Measurements from ENCODE around the gene RBMY1E. TPM values are rescaled to one million over a fixed set of nuclear protein-coding genes. Genes with fewer than 3 reads are reported as not detected.
"Not testable (repeated sequence)": the region's sequence is repeated elsewhere in the genome, so short reads cannot be mapped to it uniquely, and the experiment has no call there.

RBMY1E gene
- not detected in 2 replicates for total RNA-seq (2011; cell fraction: chromatin; rRNA removed; ENCODE audit: low replicate concordance)
- not detected in 2 replicates for total RNA-seq (2011; cell fraction: nucleolus; rRNA removed)
- total RNA-seq (2011; cell fraction: nucleoplasm; rRNA removed) = not detected in 2 replicates
- not detected in 2 replicates for total RNA-seq (2014; rRNA removed)
- total RNA-seq (2014; rRNA removed; fragmentation: Illumina TruSeq; extraction: Trizol) = not detected in 2 replicates
- total RNA-seq (2015; rRNA removed; fragmentation: Illumina TruSeq; extraction: Trizol) = not detected in 2 replicates
- total RNA-seq (2021) = not detected in 2 replicates
- polyA plus RNA-seq (2011; rRNA removed) = not detected in 2 replicates
- not detected in 2 replicates for polyA plus RNA-seq (2011; cell fraction: cytosol; rRNA removed)
- not detected in 2 replicates for polyA plus RNA-seq (2011; cell fraction: nucleus; rRNA removed)
- not detected in 2 replicates for polyA plus RNA-seq (2012)
- polyA plus RNA-seq (2014; fragmentation: Illumina TruSeq; extraction: Trizol) = not detected in 2 replicates
- polyA plus RNA-seq (2014; fragmentation: Nextera tagmentation; extraction: Ambion mirVana) = not detected
- not detected in 2 replicates for polyA plus RNA-seq (2014; rRNA removed)
- polyA minus RNA-seq (2011; rRNA and poly(A)+ RNA removed) = not detected in 2 replicates
- polyA minus RNA-seq (2011; cell fraction: cytosol; rRNA and poly(A)+ RNA removed) = not detected in 2 replicates
- polyA minus RNA-seq (2011; cell fraction: nucleus; rRNA and poly(A)+ RNA removed) = not detected in 2 replicates
- not detected for Bru-seq, nascent RNA
- BruChase-seq, experiment 1, labeled RNA remaining after a 2-hour chase = not detected
- BruChase-seq, experiment 2, labeled RNA remaining after a 6-hour chase = not detected
- long read RNA-seq, experiment 1 = 0 reads
- long read RNA-seq, experiment 2 = 0 reads
- long read RNA-seq, experiment 3 = 0 reads

- POLR2A ChIA-PET; H3K27ac ChIP-seq (ENCODE audit: extremely low read depth, low read depth, low read length); H4K20me1 ChIP-seq (replicated peaks; ENCODE audit: control insufficient read depth, insufficient read depth, low read length); CTCF ChIA-PET (ENCODE audit: low intra/inter-chr PET ratio); H3K9me3 ChIP-seq (replicated peaks; ENCODE audit: control insufficient read depth, insufficient read depth, low read depth, low read length); FAIRE-seq; H3K27me3 ChIP-seq (ENCODE audit: control insufficient read depth in 2 of 2, insufficient read depth in 2 of 2, low read length in 2 of 2); ATAC-seq; intact Hi-C loops (cut with micrococcal nuclease); H3K9me1 ChIP-seq (ENCODE audit: control insufficient read depth, insufficient read depth, low read length); H3K4me2 ChIP-seq (ENCODE audit: insufficient read depth, low read length); H2AFZ ChIP-seq (ENCODE audit: low read depth, low read length); H3K79me2 ChIP-seq (ENCODE audit: control insufficient read depth, insufficient read depth, low read length); H3K36me3 ChIP-seq (ENCODE audit: control insufficient read depth, insufficient read depth, low read length); BruUV-seq (replicated peaks); DNase-seq (ENCODE audit: extremely low read depth in 1 of 4, low spot score in 3 of 4); H3K9ac ChIP-seq (ENCODE audit: insufficient read depth in 1 of 2, low read depth in 2 of 2, low read length in 2 of 2); H3K4me3 ChIP-seq; in situ Hi-C loops (cut with MboI); H3K4me1 ChIP-seq (replicated peaks in 1 of 2; ENCODE audit: control insufficient read depth in 2 of 2, insufficient read depth in 2 of 2, low read length in 2 of 2): not testable (repeated sequence)
- no CpG with 5 or more reads among the region's 29 CpGs for WGBS (ENCODE audit: insufficient coverage, low coverage, missing lambda C conversion rate)
Measured at GRCh38 chrY:21917932-21918331, at the start of gene RBMY1E. RBMY1E (minus strand) TSS chrY:21918032; CDS start chrY:21916054, 1,978 bp downstream.

- H3K9ac ChIP-seq (ENCODE audit: insufficient read depth in 1 of 2, low read depth in 2 of 2, low read length in 2 of 2); ATAC-seq; H3K79me2 ChIP-seq (ENCODE audit: control insufficient read depth, insufficient read depth, low read length); H3K4me1 ChIP-seq (replicated peaks in 1 of 2; ENCODE audit: control insufficient read depth in 2 of 2, insufficient read depth in 2 of 2, low read length in 2 of 2); POLR2A ChIA-PET; intact Hi-C loops (cut with micrococcal nuclease); CTCF ChIA-PET (ENCODE audit: low intra/inter-chr PET ratio); in situ Hi-C loops (cut with MboI); H3K4me2 ChIP-seq (ENCODE audit: insufficient read depth, low read length); H3K27ac ChIP-seq (ENCODE audit: extremely low read depth, low read depth, low read length); H2AFZ ChIP-seq (ENCODE audit: low read depth, low read length); H3K9me3 ChIP-seq (replicated peaks; ENCODE audit: control insufficient read depth, insufficient read depth, low read depth, low read length); DNase-seq (ENCODE audit: extremely low read depth in 1 of 4, low spot score in 3 of 4); H3K36me3 ChIP-seq (ENCODE audit: control insufficient read depth, insufficient read depth, low read length); H3K4me3 ChIP-seq; FAIRE-seq; H3K27me3 ChIP-seq (ENCODE audit: control insufficient read depth in 2 of 2, insufficient read depth in 2 of 2, low read length in 2 of 2); H4K20me1 ChIP-seq (replicated peaks; ENCODE audit: control insufficient read depth, insufficient read depth, low read length); H3K9me1 ChIP-seq (ENCODE audit: control insufficient read depth, insufficient read depth, low read length); BruUV-seq (replicated peaks): not testable (repeated sequence)
- no CpG with 5 or more reads among the region's 28 CpGs for WGBS (ENCODE audit: insufficient coverage, low coverage, missing lambda C conversion rate)
Measured at GRCh38 chrY:21894426-21894825, 23.4 kb downstream of the RBMY1E start, which contains the start of gene RBMY1D. RBMY1D (minus strand) TSS chrY:21894526; CDS start chrY:21892513, 2,013 bp downstream.

GRCh38 chrY:21869407-21870076 is 48.3 kb downstream of the RBMY1E start:
- H3K27ac ChIP-seq (ENCODE audit: extremely low read depth, low read depth, low read length); H3K4me1 ChIP-seq (replicated peaks in 1 of 2; ENCODE audit: control insufficient read depth in 2 of 2, insufficient read depth in 2 of 2, low read length in 2 of 2); BruUV-seq (replicated peaks); H3K27me3 ChIP-seq (ENCODE audit: control insufficient read depth in 2 of 2, insufficient read depth in 2 of 2, low read length in 2 of 2); H3K36me3 ChIP-seq (ENCODE audit: control insufficient read depth, insufficient read depth, low read length); H2AFZ ChIP-seq (ENCODE audit: low read depth, low read length); CTCF ChIA-PET (ENCODE audit: low intra/inter-chr PET ratio); DNase-seq (ENCODE audit: extremely low read depth in 1 of 4, low spot score in 3 of 4); H3K79me2 ChIP-seq (ENCODE audit: control insufficient read depth, insufficient read depth, low read length); H4K20me1 ChIP-seq (replicated peaks; ENCODE audit: control insufficient read depth, insufficient read depth, low read length); H3K9ac ChIP-seq (ENCODE audit: insufficient read depth in 1 of 2, low read depth in 2 of 2, low read length in 2 of 2); intact Hi-C loops (cut with micrococcal nuclease); FAIRE-seq; POLR2A ChIA-PET; H3K9me1 ChIP-seq (ENCODE audit: control insufficient read depth, insufficient read depth, low read length); H3K9me3 ChIP-seq (replicated peaks; ENCODE audit: control insufficient read depth, insufficient read depth, low read depth, low read length); ATAC-seq; H3K4me2 ChIP-seq (ENCODE audit: insufficient read depth, low read length); H3K4me3 ChIP-seq; in situ Hi-C loops (cut with MboI): not testable (repeated sequence)
- no CpG with 5 or more reads among the region's 5 CpGs for WGBS (ENCODE audit: insufficient coverage, low coverage, missing lambda C conversion rate)
